Tibial nerve (tissue), 4 donors: ENCODE results near the gene PIK3IP1.

ENCODE experiments used
- EP300 ChIP-seq, 2 donors: sonication (generic); formaldehyde crosslinking; IDR thresholded peaks; one replicate each; pipeline ENCODE4 v1.6.1; 2017; ENCODE audit warnings: antibody characterized with exemption in 2 of 2, mild to moderate bottlenecking in 1 of 2
- POLR2A ChIP-seq, 2 donors: fragments of 450-650 bp; IDR thresholded peaks; one replicate each; pipeline ENCODE4 v1.6.1; 2017; ENCODE audit warnings: antibody characterized with exemption in 2 of 2, mild to moderate bottlenecking in 2 of 2, moderate library complexity in 2 of 2
- TF ChIP-seq, protein P1 (sequence below), 5 experiments: fragments of 200-600 bp in 3 of 5; fragments of 450-650 bp in 2 of 5; sonication (generic) in 3 of 5; IDR thresholded peaks; one replicate each; pipeline ENCODE4 v1.5.1; 2016 to 2019; ENCODE audit warnings: antibody characterized with exemption in 5 of 5, mild to moderate bottlenecking in 3 of 5, moderate library complexity in 2 of 5

DNA sequence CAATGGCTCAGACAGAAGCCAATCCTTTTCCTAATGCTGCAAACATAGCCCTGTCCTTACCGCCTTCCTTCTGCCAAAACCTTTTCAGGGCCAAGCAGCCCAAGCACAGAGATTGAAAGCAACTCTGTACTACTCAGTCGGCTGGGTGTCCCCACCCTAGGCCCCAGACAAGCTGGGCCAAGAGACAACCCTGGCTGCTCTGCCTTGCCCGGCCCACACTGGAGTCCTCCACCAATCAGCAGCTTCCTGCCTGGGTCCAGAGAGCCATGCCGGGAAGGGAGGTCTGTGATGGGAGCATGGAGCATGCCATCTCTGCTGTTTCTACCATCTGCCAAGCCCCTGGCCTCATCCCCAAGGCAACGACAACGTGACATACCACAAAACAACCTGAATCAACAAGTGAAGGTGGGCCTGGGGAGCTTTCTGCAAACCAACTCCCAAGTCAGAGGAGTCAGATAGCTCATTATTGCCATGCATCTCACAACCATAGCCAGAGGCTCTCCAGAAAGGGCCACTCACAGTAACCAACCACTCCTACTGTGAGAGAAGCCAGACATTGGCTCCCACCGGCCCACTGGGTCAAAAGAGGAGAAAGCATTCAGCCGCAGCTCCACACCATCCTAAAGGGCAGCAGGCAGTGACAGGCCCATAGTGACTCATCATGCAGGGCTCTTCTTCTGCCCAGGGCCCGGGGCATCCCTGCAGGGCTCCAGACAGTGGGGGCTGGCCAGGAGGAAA, 35.7 kb upstream of the PIK3IP1 start:
- TF ChIP-seq, protein P1, sequence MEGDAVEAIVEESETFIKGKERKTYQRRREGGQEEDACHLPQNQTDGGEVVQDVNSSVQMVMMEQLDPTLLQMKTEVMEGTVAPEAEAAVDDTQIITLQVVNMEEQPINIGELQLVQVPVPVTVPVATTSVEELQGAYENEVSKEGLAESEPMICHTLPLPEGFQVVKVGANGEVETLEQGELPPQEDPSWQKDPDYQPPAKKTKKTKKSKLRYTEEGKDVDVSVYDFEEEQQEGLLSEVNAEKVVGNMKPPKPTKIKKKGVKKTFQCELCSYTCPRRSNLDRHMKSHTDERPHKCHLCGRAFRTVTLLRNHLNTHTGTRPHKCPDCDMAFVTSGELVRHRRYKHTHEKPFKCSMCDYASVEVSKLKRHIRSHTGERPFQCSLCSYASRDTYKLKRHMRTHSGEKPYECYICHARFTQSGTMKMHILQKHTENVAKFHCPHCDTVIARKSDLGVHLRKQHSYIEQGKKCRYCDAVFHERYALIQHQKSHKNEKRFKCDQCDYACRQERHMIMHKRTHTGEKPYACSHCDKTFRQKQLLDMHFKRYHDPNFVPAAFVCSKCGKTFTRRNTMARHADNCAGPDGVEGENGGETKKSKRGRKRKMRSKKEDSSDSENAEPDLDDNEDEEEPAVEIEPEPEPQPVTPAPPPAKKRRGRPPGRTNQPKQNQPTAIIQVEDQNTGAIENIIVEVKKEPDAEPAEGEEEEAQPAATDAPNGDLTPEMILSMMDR (IDR thresholded peaks at IDR 0.05) = no peak
- TF ChIP-seq EP300 (IDR thresholded peaks at IDR 0.05) = no peak
- no peak for TF ChIP-seq POLR2A (IDR thresholded peaks at IDR 0.05)
